Measurements from ENCODE around the gene HIP1R.

The HIP1R gene

GRCh38 chr12:122884091-122884826 lies 49.0 kb downstream of the HIP1R start:
- TF ChIP-seq ZFX (IDR thresholded peaks at IDR 0.05; ENCODE audit: borderline replicate concordance) = no peak
- TF ChIP-seq, protein P1, sequence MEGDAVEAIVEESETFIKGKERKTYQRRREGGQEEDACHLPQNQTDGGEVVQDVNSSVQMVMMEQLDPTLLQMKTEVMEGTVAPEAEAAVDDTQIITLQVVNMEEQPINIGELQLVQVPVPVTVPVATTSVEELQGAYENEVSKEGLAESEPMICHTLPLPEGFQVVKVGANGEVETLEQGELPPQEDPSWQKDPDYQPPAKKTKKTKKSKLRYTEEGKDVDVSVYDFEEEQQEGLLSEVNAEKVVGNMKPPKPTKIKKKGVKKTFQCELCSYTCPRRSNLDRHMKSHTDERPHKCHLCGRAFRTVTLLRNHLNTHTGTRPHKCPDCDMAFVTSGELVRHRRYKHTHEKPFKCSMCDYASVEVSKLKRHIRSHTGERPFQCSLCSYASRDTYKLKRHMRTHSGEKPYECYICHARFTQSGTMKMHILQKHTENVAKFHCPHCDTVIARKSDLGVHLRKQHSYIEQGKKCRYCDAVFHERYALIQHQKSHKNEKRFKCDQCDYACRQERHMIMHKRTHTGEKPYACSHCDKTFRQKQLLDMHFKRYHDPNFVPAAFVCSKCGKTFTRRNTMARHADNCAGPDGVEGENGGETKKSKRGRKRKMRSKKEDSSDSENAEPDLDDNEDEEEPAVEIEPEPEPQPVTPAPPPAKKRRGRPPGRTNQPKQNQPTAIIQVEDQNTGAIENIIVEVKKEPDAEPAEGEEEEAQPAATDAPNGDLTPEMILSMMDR (IDR thresholded peaks at IDR 0.05) = no peak
- H3K27ac ChIP-seq = no peak overlapping the region

- H3K27ac ChIP-seq = no peak overlapping the region
Observed at GRCh38 chr12:122884860-122885259, 49.6 kb downstream of the HIP1R start.

GRCh38 chr12:122886161-122886560 lies 50.9 kb downstream of the HIP1R start:
- TF ChIP-seq, protein P1 (IDR thresholded peaks at IDR 0.05) = no peak
- no peak for TF ChIP-seq ZFX (IDR thresholded peaks at IDR 0.05; ENCODE audit: borderline replicate concordance)
- H3K27ac ChIP-seq = no peak overlapping the region

More at GRCh38 chr12:122884860-122885259, 49.6 kb downstream of the HIP1R start:
- no peak for TF ChIP-seq ZFX (IDR thresholded peaks at IDR 0.05; ENCODE audit: borderline replicate concordance)
- TF ChIP-seq, protein P1 (IDR thresholded peaks at IDR 0.05) = no peak

DNA sequence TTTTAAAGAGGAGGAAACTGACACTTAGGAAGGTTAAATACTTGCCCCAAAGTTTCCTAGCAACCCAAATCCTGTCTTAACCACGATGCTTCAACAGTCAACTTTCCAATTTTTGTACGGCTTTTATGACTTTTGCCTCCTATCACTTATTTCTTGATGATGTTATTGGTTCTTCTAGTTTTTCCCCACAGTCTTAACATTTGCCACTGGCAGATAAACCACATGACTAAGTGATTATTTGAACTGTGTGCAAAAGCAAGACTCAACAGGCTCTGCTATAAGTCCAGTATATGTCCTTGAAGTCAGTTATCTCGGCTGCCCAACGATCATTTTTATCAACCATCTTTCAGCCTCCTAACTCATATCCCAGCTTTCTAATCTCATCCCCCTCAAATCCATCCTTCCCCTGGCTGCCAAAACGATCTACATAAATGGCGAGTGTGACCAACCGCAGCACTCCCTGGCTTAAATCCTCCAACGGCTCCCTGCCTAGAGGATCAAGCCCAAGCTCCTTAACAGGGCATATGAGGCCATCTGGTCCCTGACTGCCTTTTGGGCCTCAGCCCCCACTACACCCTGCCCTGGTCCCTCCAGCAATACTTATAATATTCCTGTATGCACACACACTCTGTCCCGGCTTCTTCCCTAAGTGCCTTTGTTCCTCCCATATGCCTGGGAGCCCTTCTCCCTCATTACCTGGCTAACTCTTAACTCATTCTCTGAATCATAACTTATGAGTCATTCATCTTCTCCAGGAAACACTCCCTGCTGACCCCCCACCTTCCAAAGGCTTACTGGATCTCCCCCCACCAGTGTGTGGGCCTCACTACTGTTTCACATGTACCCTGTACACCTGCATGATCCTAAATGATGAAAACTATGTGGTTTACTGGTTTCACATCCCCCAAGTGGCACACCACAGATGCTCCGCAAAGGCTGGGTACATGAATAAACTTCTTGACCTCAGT lies 51.9 kb downstream of the HIP1R start:
- TF ChIP-seq, protein P1 (IDR thresholded peaks at IDR 0.05) = no peak
- H3K27ac ChIP-seq = peak overlapping the region; percentile 83

DNA sequence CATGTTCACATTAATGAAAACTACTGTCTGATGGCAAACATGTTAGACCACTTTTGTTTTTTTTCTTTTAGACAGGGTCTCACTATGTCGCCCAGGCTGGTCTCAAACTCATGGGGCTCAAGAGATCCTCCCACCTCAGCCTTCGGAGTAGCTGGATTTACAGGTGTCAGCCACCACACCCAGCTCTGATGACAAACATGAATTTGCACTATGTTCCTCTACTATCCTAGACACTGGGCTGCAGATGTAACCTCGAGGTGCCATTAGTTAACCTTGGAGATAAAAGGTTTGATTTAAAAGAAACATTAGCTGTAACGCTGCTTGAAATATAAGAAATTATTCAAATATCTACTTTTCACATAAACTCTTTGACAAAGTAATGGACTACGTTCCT lies 52.6 kb downstream of the HIP1R start:
- TF ChIP-seq, protein P1 (IDR thresholded peaks at IDR 0.05) = no peak
- TF ChIP-seq ZFX (IDR thresholded peaks at IDR 0.05; ENCODE audit: borderline replicate concordance) = no peak
- peak overlapping the region; percentile 83 for H3K27ac ChIP-seq

DNA sequence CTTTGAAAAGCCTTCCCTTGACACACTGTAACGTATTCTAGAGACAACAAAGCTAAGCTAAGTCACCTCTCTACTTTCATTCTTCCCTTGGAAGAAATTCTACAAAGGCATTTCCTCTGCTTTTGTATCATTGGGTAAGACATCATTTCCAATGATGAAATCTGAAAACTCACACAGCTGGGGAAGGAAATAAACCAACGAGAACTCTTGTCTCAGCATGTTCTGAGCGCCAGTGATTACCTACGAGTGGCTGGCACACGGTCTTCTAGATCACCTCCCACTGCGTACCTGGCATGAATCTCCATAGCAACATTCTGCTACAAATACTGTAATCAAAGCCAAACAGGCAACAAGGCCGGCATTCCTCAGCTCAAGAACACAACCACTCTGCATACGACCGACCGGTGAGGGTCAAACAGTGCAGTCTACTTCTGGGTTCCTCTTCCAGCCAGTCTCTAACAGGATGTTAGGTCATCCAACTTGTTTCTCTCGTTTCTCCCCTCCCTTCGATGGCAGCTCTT lies 53.0 kb downstream of the HIP1R start:
- peak overlapping the region; percentile 83 for H3K27ac ChIP-seq
- TF ChIP-seq, protein P1 (IDR thresholded peaks at IDR 0.05) = no peak
- TF ChIP-seq ZFX (IDR thresholded peaks at IDR 0.05; ENCODE audit: borderline replicate concordance) = no peak
